Hepatocyte (in vitro differentiated cells): ENCODE data around the gene TLNRD1. TPM values are rescaled to one million over a fixed set of nuclear protein-coding genes. Genes with fewer than 3 reads are reported as not detected.

Experiments used
- DNase-seq: peaks from one replicate; pipeline ENCODE4 v3.0.0-alpha.2; 2016; ENCODE audit warnings: low spot score
- H2AFZ ChIP-seq: fragments of 200-600 bp; sonication (generic); 2 replicates; pipeline ENCODE4 v1.6.0; 2016; ENCODE audit warnings: antibody characterized with exemption, mild to moderate bottlenecking
- H3K27ac ChIP-seq: fragments of 200-600 bp; sonication (generic); 2 replicates; pipeline ENCODE4 v1.5.1; 2016; ENCODE audit warnings: mild to moderate bottlenecking
- H3K27me3 ChIP-seq: fragments of 200-600 bp; sonication (generic); 2 replicates; pipeline ENCODE4 v1.6.1; 2016
- H3K36me3 ChIP-seq: fragments of 200-600 bp; sonication (generic); replicated peaks from 2 replicates; pipeline ENCODE4 v1.5.1; 2016; ENCODE audit warnings: low read depth; ENCODE audit not compliant: insufficient read depth
- H3K4me1 ChIP-seq: fragments of 200-600 bp; sonication (generic); 2 replicates; pipeline ENCODE4 v1.5.1; 2016; ENCODE audit warnings: mild to moderate bottlenecking, moderate library complexity; ENCODE audit not compliant: insufficient read depth
- H3K4me2 ChIP-seq: fragments of 200-600 bp; sonication (generic); 2 replicates; pipeline ENCODE4 v1.6.0; 2016
- H3K4me3 ChIP-seq: fragments of 200-600 bp; sonication (generic); 2 replicates; pipeline ENCODE4 v1.5.1; 2016; ENCODE audit warnings: mild to moderate bottlenecking
- H3K79me2 ChIP-seq: fragments of 200-600 bp; sonication (generic); 2 replicates; pipeline ENCODE4 v1.6.0; 2017; ENCODE audit warnings: mild to moderate bottlenecking
- H3K9me2 ChIP-seq: fragments of 200-600 bp; sonication (generic); replicated peaks from 2 replicates; pipeline ENCODE4 v1.6.0; 2017; ENCODE audit warnings: mild to moderate bottlenecking; ENCODE audit not compliant: insufficient read depth
- H3K9me3 ChIP-seq: fragments of 200-600 bp; sonication (generic); 2 replicates; pipeline ENCODE4 v1.5.1; 2016; ENCODE audit warnings: low read depth, mild to moderate bottlenecking
- H4K20me1 ChIP-seq: fragments of 200-600 bp; sonication (generic); 2 replicates; pipeline ENCODE4 v1.6.0; 2016; ENCODE audit warnings: mild to moderate bottlenecking; ENCODE audit not compliant: insufficient read depth, poor library complexity, severe bottlenecking
- EZH2 ChIP-seq: fragments of 200-600 bp; sonication (generic); IDR thresholded peaks from 2 replicates; pipeline ENCODE4 v1.6.1; 2016; ENCODE audit warnings: antibody characterized with exemption, mild to moderate bottlenecking, borderline replicate concordance
- EZH2phosphoT487 ChIP-seq: fragments of 200-600 bp; sonication (generic); IDR thresholded peaks from one replicate; pipeline ENCODE4 v1.6.1; 2018; ENCODE audit warnings: antibody characterized with exemption, mild to moderate bottlenecking, low read depth, moderate library complexity; ENCODE audit not compliant: unreplicated experiment, severe bottlenecking
- WGBS: methylation state at CpG from one replicate; pipeline ENCODE4 v1.1.6; 2016; ENCODE audit warnings: low lambda C conversion rate; ENCODE audit errors: missing lambda C conversion rate; 5-methylcytosine and 5-hydroxymethylcytosine counted together
- polyA plus RNA-seq: library from polyadenylated mRNA; unstranded; fragments of >200 nt; fragmentation: Nextera tagmentation; extraction: Ambion mirVana; gene quantifications from 2 replicates; pipeline ENCODE4 v1.2.1, GENCODE V29; 2016
- total RNA-seq: library from RNA; depleted of rRNA; stranded (reverse); fragments of >200 nt; gene quantifications from 2 replicates; pipeline ENCODE4 v1.2.3, GENCODE V29; 2014
- TF ChIP-seq, protein P1 (sequence below): fragments of 200-600 bp; sonication (generic); IDR thresholded peaks from 2 replicates; pipeline ENCODE4 v1.5.1; 2016; ENCODE audit warnings: antibody characterized with exemption, mild to moderate bottlenecking; ENCODE audit not compliant: poor library complexity

The TLNRD1 gene
- total and polyA plus RNA-seq, 2 experiments from 2014 or later: 10.3 to 15.6 TPM

DNA sequence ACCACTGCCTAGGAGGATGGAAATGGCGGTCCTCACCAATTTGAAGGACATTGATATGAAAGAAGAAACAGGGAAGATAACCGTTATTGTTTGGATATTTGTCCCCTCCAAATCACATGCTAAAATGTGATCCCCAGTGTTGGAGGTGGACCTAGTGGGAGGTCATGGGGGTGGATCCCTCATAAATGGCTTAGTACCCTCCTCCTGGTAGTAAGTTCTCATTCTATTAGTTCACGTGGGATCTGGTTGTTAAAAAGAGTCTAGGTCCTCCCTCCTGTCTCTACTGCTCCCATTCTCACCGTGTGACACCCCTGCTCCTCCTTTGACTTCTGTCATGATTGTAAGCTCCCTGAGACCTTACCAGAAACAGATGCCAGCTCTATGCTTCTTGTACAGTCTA lies 30.5 kb downstream of the TLNRD1 start:
- H3K9me3 ChIP-seq: no peaks in the 10 kb centered on the region
- H3K36me3 ChIP-seq: no peaks in the 10 kb centered on the region
- H3K4me2 ChIP-seq: no peak overlapping the region
- WGBS: 94% methylated on average over 4 of the region's 4 CpGs
- no peaks in the 10 kb centered on the region for H3K9me2 ChIP-seq
- H2AFZ ChIP-seq: no peak overlapping the region
- no peaks in the 10 kb centered on the region for H3K27me3 ChIP-seq
- TF ChIP-seq, protein P1, sequence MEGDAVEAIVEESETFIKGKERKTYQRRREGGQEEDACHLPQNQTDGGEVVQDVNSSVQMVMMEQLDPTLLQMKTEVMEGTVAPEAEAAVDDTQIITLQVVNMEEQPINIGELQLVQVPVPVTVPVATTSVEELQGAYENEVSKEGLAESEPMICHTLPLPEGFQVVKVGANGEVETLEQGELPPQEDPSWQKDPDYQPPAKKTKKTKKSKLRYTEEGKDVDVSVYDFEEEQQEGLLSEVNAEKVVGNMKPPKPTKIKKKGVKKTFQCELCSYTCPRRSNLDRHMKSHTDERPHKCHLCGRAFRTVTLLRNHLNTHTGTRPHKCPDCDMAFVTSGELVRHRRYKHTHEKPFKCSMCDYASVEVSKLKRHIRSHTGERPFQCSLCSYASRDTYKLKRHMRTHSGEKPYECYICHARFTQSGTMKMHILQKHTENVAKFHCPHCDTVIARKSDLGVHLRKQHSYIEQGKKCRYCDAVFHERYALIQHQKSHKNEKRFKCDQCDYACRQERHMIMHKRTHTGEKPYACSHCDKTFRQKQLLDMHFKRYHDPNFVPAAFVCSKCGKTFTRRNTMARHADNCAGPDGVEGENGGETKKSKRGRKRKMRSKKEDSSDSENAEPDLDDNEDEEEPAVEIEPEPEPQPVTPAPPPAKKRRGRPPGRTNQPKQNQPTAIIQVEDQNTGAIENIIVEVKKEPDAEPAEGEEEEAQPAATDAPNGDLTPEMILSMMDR: no peak
- no peaks in the 10 kb centered on the region for H3K4me1 ChIP-seq
- DNase-seq: no peak
- no peak overlapping the region for H3K27ac ChIP-seq
- no peak overlapping the region for H3K4me3 ChIP-seq
- H3K79me2 ChIP-seq: no peaks in the 10 kb centered on the region
- no peaks in the 10 kb centered on the region for H4K20me1 ChIP-seq

DNA sequence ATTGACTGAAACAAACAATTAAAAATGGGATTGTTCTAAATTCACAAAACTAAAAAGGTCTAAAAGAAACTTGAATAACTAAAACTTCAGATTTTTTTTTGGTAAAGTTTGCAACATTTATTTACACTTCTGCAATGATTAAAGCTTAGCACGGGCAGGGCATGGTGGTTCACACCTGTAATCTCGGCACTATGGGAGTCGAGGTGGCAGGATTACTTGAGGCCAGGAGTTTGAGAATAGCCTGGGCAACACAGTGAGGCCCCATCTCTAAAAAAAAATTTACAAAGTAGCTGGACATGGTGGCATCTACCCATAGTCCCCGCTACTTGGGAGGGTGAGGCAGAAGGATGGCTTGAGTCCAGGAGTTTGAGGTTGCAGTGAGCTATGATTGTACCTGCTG lies 31.6 kb downstream of the TLNRD1 start:
- Histone ChIP-seq H3K4me3 (no peak overlapping the region), H3K4me1 (no peaks in the 10 kb centered on the region), H3K36me3 (no peaks in the 10 kb centered on the region), H3K4me2 (peak overlapping the region; percentile 43), H3K27ac (no peak overlapping the region), H3K79me2 (no peaks in the 10 kb centered on the region), H3K27me3 (no peaks in the 10 kb centered on the region), H4K20me1 (no peaks in the 10 kb centered on the region), H3K9me2 (no peaks in the 10 kb centered on the region), H2AFZ (no peak overlapping the region), H3K9me3 (no peaks in the 10 kb centered on the region)
- TF ChIP-seq EZH2phosphoT487: no peak
- no peak for TF ChIP-seq EZH2
- TF ChIP-seq, protein P1: no peak
- WGBS: 75% methylated on average over 4 of the region's 4 CpGs
- no peak for DNase-seq

DNA sequence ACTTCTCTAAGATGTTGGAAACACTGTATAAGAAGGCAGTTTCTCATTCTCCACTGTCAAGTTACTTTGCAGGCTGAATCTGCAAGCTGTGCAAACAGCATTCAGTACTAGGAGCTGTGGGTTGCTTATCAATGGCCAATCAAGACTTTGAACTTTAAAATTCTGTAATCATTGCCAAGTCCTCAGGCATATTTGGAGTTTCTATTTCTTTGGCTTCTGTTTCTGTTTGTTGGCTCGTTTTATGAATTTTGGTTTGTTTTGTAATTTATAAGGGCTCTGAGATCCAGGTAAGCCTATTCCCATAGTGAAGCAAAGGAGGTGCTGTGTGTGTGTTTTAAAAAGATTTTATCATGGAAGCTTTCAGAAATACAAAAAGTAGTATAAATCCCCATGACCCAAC lies 32.1 kb downstream of the TLNRD1 start:
- no peak for TF ChIP-seq EZH2phosphoT487
- no peak for TF ChIP-seq EZH2
- TF ChIP-seq, protein P1: no peak
- Histone ChIP-seq H3K36me3 (no peaks in the 10 kb centered on the region), H4K20me1 (no peaks in the 10 kb centered on the region), H3K9me3 (no peaks in the 10 kb centered on the region), H2AFZ (no peak overlapping the region), H3K27me3 (no peaks in the 10 kb centered on the region), H3K27ac (no peak overlapping the region), H3K79me2 (no peaks in the 10 kb centered on the region), H3K4me2 (peak overlapping the region; percentile 43), H3K4me3 (no peak overlapping the region), H3K4me1 (no peaks in the 10 kb centered on the region), H3K9me2 (no peaks in the 10 kb centered on the region)
- no peak for DNase-seq
- 43% methylated on average over 1 of the region's 1 CpG for WGBS

DNA sequence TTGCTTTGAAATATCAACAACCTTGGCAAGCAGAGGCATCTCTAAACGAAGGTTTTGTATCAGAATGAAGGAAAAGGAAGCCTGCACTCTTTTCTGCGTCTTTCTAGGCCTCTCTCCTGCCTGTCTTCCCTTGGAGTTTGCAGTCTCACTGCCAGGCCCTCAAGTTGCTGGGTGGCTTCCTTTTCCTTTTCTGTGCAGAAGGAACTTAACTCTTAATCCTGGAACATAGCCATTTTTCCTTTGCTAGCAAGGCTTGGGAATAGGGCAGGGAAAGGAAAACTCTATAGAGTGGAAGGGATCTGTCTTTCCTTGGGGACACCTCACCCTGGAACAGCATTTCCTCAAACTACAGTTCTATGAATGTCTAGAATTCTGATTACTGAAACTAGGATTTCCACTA lies 32.8 kb downstream of the TLNRD1 start:
- Histone ChIP-seq H3K4me1 (no peaks in the 10 kb centered on the region), H3K27ac (no peak overlapping the region), H3K36me3 (no peaks in the 10 kb centered on the region), H3K9me2 (no peaks in the 10 kb centered on the region), H3K9me3 (no peaks in the 10 kb centered on the region), H4K20me1 (no peaks in the 10 kb centered on the region), H3K79me2 (no peaks in the 10 kb centered on the region), H2AFZ (no peak overlapping the region), H3K27me3 (no peaks in the 10 kb centered on the region), H3K4me3 (no peak overlapping the region), H3K4me2 (no peak overlapping the region)
- 73% methylated on average over 2 of the region's 2 CpGs for WGBS
- no peak for DNase-seq
- TF ChIP-seq, protein P1: no peak
- TF ChIP-seq EZH2phosphoT487: no peak
- no peak for TF ChIP-seq EZH2
